SW480 (cell line): ENCODE measurements around the gene HMGCS1.
"Not testable (repeated sequence)": the region's sequence is repeated elsewhere in the genome, so short reads cannot be mapped to it uniquely, and the experiment has no call there.

Source experiments
- DNase-seq: peaks from one replicate; pipeline ENCODE4 v3.0.0-alpha.2; 2016; ENCODE audit warnings: low spot score

HMGCS1 gene

DNA sequence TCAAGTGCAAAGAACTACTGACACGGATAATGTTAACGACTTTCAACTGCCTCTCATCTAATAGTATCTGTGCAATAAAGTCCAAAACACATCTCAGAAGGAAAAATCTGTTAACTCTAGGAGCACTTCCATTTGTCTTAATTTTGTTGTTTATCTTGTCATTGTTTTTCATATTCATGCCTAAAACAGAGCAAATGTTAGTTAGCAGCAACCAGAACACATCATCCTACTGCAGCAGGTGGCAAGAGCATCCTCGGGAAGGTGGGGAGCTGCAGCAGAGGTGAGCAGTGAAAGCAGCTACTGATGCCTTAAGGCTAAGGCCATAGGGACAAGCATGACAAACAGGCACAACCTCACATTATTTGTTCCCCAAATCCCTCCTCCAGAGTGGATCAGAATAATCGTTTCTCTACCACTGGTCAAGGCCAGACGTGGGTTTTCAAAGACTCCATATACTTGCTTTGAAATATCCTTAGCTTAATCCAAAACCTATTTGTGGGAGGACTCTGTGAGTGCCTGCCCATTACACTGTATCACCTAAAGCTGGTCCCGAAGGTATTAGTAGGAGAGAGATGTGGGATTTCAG is 1.0 kb downstream of the HMGCS1 start:
- DNase-seq: no peak

DNA sequence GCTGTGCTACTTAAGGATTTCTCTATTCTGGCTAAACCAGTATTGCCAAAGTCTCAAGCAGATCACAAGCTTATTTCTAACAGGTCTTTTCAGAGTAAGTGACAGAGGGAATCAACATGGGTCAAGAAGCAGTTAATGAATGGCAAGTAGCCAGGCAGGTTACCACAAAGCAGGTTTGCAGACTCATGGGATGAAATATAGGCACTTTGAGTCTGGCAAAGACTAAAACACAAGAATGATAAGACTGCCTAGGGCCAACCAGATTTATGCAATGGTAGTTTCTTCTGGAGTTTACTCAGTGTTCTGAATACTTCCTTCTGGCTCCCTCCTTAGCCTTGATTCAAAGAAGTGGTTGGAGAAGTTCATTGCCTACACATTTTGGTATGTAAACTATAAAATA is 3.6 kb downstream of the HMGCS1 start:
- no peak for DNase-seq

DNA sequence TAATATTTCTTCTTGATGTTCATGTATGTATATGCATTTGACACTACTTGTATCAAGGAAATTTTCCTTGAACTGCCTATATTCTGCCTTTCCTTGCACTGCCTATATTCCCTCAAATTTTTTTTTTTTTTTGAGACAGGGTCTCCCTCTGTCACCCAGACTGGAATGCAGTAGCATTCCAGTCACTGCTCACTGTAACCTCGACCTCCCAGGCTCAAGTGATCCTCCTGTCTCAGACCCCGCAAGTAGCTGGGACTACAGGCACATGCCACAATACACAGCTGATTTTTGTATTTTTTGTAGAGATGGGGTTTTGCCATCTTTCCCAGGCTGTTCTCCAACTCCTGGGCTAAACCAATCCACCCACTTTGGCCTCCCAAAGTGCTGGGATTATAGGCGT is 4.1 kb downstream of the HMGCS1 start:
- no peak for DNase-seq

- not testable (repeated sequence) for DNase-seq
Measured at GRCh38 chr5:43306954-43307353, 6.3 kb downstream of the HMGCS1 start.

GRCh38 chr5:43305948-43306565 is 7.2 kb downstream of the HMGCS1 start:
- peak; percentile 57 for DNase-seq

DNA sequence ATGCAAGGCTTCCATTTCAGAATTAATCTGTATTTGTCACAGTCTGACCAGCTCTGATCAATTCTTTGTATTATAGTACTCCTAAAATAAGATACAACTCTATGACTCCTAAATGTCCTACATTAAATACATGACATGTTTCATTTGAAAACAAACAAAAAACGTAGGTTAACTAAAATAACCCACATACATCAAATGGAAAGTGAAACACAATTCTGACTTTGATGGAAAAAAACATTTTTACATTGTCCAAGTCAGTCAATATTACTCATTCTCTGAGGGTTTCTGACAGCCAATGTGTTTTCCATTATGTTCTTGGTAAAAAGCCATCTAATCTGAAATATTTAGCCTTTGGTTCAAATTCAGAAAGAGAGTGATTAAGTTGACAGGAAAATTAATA is 8.7 kb downstream of the HMGCS1 start:
- no peak for DNase-seq

- DNase-seq: no peak
Measured at GRCh38 chr5:43303242-43303641, 10.0 kb downstream of the HMGCS1 start.

DNA sequence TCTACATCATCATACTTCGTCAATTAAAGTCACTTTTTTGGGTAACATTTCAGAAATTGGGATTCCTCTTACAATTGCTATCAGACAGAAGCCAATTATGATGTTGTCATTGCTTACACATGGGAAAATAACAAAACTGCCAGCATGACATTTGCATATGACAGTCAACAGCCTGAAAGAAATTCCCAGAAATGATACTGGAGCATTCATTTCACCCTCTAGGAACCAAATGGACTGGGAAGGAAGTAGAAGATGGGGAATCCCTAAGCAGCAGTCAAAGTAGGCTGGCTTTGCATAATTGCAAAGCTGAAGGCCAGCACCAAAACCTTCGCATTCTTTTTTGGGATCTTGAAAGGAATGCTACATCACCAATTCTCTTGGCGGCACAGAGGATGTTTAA is 10.7 kb downstream of the HMGCS1 start:
- DNase-seq: no peak

DNA sequence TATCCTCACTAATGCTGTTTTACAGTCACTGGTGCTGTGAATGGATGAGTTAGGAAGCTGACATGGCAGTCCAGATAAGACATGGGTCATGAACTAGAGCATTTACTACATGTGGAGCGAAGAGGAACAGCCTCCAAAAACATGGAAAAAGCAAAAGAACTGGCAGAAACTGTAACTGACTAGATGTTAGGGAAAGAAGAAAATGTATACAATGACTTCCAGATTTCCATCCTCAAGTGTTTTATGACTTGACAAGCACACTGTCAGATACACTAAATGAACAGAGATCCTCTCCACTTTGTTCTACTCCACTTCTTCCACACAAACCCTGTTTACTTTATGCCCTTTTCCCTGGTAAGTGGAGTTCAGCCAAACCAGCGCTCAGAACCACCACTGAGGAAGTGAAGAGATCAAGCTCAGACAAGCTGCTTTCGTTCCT is 11.5 kb downstream of the HMGCS1 start:
- DNase-seq: no peak

DNA sequence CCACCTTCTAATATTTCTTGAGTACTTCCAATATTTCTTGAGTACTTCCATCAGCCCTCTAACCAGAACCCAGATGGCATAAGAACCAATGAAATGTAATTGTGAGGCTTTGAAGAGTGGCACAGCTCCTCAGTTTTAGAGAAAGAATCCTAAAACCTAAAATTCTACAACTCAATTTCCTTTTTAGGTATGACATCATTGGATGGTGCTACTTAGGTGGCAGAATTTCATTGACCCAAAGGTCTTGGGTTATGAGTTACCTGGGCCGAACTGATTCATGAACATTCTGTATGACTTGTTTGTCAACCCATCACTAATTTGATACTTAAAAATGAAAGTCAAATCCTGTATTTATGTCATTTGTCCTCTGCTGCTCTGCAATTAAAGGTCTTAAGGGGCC is 13.1 kb downstream of the HMGCS1 start:
- no peak for DNase-seq

- no peak for DNase-seq
Measured at GRCh38 chr5:43298443-43298842, 14.8 kb downstream of the HMGCS1 start.

GRCh38 chr5:43296835-43297234 is 16.4 kb downstream of the HMGCS1 start:
- no peak for DNase-seq

- DNase-seq: no peak
Measured at GRCh38 chr5:43295202-43295601, 18.0 kb downstream of the HMGCS1 start.

- no peak for DNase-seq
Measured at GRCh38 chr5:43294226-43294625, 19.0 kb downstream of the HMGCS1 start.

GRCh38 chr5:43290726-43291125 is 22.5 kb downstream of the HMGCS1 start:
- no peak for DNase-seq

DNA sequence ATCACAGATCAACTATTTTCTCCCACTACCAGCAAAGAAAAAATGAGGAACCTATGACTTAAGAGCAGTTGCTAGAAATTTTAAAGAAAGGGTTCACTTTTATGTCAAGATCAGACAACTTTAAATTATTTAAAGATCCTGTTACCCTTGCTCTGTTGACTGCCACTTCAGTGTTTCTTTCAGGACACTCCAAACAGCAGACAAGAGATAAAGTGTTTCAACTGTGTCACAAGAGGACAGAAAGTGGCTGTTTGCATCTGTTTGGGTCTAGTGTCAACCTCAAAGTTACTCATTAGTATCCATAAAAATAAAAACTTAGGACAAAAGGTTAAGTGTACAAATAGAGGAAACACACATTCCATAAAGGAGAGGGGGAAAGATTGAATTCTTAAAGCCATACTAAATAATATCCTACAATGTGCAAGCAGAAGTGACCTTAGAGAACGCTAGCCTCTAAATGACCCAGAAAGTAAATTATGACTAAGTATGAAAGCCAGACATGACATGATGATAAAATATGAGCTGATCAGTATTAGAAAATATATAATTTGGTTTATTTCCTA is 24.9 kb downstream of the HMGCS1 start:
- DNase-seq: no peak

DNA sequence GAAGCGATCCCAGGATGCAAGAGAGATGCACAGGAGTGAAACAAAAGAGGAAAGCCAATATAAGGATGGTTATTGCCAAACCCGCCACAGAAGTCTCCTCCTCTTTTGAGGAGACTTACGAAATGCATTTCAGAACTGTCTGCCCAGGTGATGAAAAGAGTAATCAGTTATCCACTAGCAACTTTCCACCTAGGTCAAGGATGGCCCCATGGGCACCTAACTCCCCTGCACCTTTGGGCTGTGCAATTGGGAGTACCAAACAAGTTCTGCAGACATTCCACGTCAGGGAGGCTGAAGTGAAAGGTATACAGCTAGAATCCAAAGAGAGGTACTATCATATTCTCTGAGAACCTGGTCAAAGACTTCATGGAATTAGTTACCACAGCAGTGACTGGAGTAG is 25.7 kb downstream of the HMGCS1 start:
- no peak for DNase-seq

- no peak for DNase-seq
Measured at GRCh38 chr5:43286623-43287022, 26.6 kb downstream of the HMGCS1 start.

- peak; percentile 27 for DNase-seq
Measured at GRCh38 chr5:43281840-43282658, 31.2 kb downstream of the HMGCS1 start.

DNA sequence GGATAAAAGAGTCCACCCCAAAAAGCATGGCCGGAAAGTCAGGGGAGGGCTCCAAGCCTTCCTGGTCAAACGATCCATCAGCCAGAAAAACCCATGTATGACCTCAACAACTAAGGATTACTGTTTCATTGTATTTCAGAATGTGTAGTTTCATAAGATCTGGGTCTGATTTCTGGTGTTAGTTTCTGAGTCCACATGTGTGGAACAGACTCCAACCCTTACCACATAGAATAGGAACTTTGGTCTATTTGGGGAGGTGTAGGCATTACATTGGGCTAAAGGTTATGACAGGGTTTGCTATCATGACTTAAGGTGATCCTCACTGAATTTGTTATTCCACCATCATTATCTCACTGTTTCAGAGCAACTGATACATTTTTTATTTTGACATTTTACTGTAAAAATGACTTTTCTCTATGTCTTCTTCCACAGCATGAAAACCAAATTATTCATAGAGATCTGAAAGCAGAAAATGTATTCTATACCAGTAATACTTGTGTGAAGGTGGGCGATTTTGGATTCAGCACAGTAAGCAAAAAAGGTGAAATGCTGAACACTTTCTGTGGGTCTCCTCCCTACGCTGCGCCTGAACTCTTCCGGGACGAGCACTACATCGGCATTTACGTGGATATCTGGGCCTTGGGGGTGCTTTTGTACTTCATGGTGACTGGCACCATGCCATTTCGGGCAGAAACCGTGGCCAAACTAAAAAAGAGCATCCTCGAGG is 33.5 kb downstream of the HMGCS1 start:
- DNase-seq: no peak

GRCh38 chr5:43275391-43275790 is 37.8 kb downstream of the HMGCS1 start:
- DNase-seq: no peak

DNA sequence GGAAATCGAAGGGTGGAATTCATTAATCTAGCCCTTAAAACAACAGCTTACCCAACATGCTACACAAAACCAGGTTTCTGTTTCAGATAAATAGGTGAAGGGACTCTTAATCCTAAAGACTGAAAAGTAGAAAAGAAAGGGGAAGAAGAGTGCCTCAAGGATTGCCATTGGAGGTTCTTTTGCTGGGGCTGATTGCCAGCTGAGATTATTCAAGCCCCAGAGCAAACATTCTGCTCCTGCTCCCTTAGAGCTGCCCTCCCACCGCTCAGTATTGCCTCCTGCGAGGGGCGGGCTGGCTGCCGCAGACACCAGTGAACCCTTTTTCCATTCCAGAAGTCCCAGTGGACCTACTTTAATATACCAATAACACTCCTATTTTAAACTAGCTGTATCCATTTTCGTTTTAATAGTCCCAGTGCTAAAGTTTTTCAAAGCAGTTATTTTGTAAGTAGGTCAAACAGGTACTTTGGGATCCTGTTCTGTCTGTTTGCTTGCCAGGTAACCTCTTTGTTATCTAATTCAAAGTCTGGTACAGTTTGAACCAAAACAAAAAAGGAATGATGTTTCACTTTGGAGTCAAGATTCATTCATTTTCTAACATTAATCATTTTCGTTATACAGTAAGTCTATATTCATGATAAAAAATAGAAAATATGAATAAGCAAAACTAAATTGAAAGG is 38.6 kb downstream of the HMGCS1 start:
- no peak for DNase-seq
